ENCODE results near the gene BRPF3. TPM values are rescaled to one million over a fixed set of nuclear protein-coding genes. Genes with fewer than 3 reads are reported as not detected.

Gene BRPF3
- total and polyA plus RNA-seq, 4 donors, result 7.5 to 20.0 (median 13.7) TPM

DNA sequence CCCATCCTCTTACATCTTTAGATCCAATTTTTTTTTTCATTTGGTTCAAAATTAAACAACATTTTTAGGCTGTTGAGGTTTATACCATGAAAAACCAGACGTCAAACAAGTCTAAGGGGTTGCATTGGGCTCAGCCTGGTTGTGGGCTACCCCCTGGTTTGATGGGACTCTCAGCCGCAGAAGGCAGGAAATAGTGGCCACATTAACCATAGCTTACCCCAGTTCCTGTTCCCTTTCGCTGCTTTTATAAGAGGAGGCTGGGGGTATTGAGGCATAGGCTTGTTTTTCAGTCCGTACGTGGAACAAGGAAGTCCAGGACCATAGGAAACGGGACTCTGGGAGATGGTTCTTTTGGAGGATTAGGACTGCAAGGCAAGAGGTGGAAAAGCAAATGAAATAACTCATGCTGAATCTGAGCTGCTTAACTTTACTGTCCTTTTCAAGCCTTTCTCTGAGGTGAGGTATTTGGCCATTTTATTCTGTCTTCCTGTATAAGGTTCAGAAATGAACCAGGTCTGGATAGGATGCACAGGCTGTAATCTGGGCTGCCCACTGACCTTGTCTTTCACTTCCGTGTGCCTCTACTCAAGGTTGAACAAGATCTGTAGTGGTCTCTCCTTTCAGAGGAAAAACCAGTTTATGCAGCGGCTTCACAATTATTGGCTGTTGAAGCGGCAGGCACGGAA, 7.7 kb downstream of the BRPF3 start:
- no peaks in the 10 kb centered on the region for H3K27me3 ChIP-seq (ENCODE audit: control insufficient read depth in 4 of 4, insufficient read depth in 4 of 4, low read length in 3 of 4)
- TF ChIP-seq, protein P1, sequence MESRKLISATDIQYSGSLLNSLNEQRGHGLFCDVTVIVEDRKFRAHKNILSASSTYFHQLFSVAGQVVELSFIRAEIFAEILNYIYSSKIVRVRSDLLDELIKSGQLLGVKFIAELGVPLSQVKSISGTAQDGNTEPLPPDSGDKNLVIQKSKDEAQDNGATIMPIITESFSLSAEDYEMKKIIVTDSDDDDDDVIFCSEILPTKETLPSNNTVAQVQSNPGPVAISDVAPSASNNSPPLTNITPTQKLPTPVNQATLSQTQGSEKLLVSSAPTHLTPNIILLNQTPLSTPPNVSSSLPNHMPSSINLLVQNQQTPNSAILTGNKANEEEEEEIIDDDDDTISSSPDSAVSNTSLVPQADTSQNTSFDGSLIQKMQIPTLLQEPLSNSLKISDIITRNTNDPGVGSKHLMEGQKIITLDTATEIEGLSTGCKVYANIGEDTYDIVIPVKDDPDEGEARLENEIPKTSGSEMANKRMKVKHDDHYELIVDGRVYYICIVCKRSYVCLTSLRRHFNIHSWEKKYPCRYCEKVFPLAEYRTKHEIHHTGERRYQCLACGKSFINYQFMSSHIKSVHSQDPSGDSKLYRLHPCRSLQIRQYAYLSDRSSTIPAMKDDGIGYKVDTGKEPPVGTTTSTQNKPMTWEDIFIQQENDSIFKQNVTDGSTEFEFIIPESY (IDR thresholded peaks at IDR 0.05), result no peak
- TF ChIP-seq SP1 (IDR thresholded peaks at IDR 0.05) (no peak), NR2F2 (IDR thresholded peaks at IDR 0.05) (no peak), YY1 (IDR thresholded peaks at IDR 0.05) (no peak), HNF4G (IDR thresholded peaks at IDR 0.05) (no peak), TAF1 (conservative IDR thresholded peaks at IDR 0.05) (no peak), HNF4A (conservative IDR thresholded peaks at IDR 0.05) (no peak)
- TF ChIP-seq, protein P2, sequence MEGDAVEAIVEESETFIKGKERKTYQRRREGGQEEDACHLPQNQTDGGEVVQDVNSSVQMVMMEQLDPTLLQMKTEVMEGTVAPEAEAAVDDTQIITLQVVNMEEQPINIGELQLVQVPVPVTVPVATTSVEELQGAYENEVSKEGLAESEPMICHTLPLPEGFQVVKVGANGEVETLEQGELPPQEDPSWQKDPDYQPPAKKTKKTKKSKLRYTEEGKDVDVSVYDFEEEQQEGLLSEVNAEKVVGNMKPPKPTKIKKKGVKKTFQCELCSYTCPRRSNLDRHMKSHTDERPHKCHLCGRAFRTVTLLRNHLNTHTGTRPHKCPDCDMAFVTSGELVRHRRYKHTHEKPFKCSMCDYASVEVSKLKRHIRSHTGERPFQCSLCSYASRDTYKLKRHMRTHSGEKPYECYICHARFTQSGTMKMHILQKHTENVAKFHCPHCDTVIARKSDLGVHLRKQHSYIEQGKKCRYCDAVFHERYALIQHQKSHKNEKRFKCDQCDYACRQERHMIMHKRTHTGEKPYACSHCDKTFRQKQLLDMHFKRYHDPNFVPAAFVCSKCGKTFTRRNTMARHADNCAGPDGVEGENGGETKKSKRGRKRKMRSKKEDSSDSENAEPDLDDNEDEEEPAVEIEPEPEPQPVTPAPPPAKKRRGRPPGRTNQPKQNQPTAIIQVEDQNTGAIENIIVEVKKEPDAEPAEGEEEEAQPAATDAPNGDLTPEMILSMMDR (IDR thresholded peaks at IDR 0.05; ENCODE audit: low read depth, low read length, missing input control), result no peak
- TF ChIP-seq, protein P3, sequence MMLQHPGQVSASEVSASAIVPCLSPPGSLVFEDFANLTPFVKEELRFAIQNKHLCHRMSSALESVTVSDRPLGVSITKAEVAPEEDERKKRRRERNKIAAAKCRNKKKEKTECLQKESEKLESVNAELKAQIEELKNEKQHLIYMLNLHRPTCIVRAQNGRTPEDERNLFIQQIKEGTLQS (IDR thresholded peaks at IDR 0.05), result no peak
- TF ChIP-seq, protein P4, sequence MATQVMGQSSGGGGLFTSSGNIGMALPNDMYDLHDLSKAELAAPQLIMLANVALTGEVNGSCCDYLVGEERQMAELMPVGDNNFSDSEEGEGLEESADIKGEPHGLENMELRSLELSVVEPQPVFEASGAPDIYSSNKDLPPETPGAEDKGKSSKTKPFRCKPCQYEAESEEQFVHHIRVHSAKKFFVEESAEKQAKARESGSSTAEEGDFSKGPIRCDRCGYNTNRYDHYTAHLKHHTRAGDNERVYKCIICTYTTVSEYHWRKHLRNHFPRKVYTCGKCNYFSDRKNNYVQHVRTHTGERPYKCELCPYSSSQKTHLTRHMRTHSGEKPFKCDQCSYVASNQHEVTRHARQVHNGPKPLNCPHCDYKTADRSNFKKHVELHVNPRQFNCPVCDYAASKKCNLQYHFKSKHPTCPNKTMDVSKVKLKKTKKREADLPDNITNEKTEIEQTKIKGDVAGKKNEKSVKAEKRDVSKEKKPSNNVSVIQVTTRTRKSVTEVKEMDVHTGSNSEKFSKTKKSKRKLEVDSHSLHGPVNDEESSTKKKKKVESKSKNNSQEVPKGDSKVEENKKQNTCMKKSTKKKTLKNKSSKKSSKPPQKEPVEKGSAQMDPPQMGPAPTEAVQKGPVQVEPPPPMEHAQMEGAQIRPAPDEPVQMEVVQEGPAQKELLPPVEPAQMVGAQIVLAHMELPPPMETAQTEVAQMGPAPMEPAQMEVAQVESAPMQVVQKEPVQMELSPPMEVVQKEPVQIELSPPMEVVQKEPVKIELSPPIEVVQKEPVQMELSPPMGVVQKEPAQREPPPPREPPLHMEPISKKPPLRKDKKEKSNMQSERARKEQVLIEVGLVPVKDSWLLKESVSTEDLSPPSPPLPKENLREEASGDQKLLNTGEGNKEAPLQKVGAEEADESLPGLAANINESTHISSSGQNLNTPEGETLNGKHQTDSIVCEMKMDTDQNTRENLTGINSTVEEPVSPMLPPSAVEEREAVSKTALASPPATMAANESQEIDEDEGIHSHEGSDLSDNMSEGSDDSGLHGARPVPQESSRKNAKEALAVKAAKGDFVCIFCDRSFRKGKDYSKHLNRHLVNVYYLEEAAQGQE (IDR thresholded peaks at IDR 0.05), result no peak
- TF ChIP-seq, protein P5, sequence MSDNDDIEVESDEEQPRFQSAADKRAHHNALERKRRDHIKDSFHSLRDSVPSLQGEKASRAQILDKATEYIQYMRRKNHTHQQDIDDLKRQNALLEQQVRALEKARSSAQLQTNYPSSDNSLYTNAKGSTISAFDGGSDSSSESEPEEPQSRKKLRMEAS (IDR thresholded peaks at IDR 0.05), result no peak
- no peaks in the 10 kb centered on the region for H3K9me3 ChIP-seq (ENCODE audit: control insufficient read depth in 4 of 4, low read length in 3 of 4)
- H3K4me1 ChIP-seq (ENCODE audit: control insufficient read depth in 4 of 4, insufficient read depth in 4 of 4, low read length in 3 of 4), result peaks cover 0 to 3% (median 0%) of the 10 kb centered on the region in 4 donors
- H3K9ac ChIP-seq (ENCODE audit: low read depth in 1 of 2, low read length in 2 of 2), result no peak overlapping the region
- no peak for DNase-seq (ENCODE audit: low spot score)
- no peak overlapping the region for H3K27ac ChIP-seq (ENCODE audit: low read depth in 1 of 2, low read length in 2 of 2)
- 88% methylated on average over 10 of the region's 10 CpGs for WGBS
- H3K4me3 ChIP-seq (ENCODE audit: low read depth in 1 of 3, low read length in 3 of 3), result no peak overlapping the region
- peaks cover 15 to 58% (median 41%) of the 10 kb centered on the region in 4 donors for H3K36me3 ChIP-seq (ENCODE audit: control insufficient read depth in 4 of 4, insufficient read depth in 3 of 4, low read depth in 1 of 4, low read length in 3 of 4)

DNA sequence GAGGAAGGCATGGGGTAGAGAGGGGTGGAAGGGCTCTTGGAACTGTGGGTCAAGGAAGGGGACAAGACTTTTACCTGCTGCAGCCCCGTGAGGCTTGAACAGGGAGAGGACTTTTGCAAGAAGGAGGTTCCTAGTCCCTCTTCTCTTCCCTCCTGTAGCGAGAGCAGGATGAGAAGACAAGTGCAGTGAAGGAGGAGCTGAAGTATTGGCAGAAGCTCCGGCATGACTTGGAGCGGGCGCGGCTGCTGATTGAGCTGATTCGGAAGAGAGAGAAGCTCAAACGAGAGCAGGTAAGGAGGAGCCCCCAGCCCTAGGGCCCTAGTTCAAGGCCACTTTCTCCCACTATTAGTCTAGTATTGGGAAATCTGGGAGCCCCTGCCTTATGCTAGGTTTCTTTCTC, 10.6 kb downstream of the BRPF3 start:
- Histone ChIP-seq H3K27ac (ENCODE audit: low read depth in 1 of 2, low read length in 2 of 2) (no peak overlapping the region), H3K27me3 (ENCODE audit: control insufficient read depth in 4 of 4, insufficient read depth in 4 of 4, low read length in 3 of 4) (no peaks in the 10 kb centered on the region), H3K4me3 (ENCODE audit: low read depth in 1 of 3, low read length in 3 of 3) (no peak overlapping the region), H3K36me3 (ENCODE audit: control insufficient read depth in 4 of 4, insufficient read depth in 3 of 4, low read depth in 1 of 4, low read length in 3 of 4) (peaks cover 21 to 70% (median 55%) of the 10 kb centered on the region in 4 donors), H3K9ac (ENCODE audit: low read depth in 1 of 2, low read length in 2 of 2) (no peak overlapping the region), H3K9me3 (ENCODE audit: control insufficient read depth in 4 of 4, low read length in 3 of 4) (no peaks in the 10 kb centered on the region), H3K4me1 (ENCODE audit: control insufficient read depth in 4 of 4, insufficient read depth in 4 of 4, low read length in 3 of 4) (peaks cover 0 to 3% (median 0%) of the 10 kb centered on the region in 4 donors)
- WGBS, result 90% methylated on average over 8 of the region's 8 CpGs
- DNase-seq (ENCODE audit: low spot score), result no peak
- TF ChIP-seq, protein P3 (IDR thresholded peaks at IDR 0.05), result no peak
- TF ChIP-seq GABPA (IDR thresholded peaks at IDR 0.05 in 1 of 2, conservative IDR thresholded peaks at IDR 0.05 in 1 of 2) (no peak), SP1 (IDR thresholded peaks at IDR 0.05) (no peak), JUND (IDR thresholded peaks at IDR 0.05) (no peak), NR2F2 (IDR thresholded peaks at IDR 0.05) (no peak), FOXA1 (IDR thresholded peaks at IDR 0.05) (no peak)
- TF ChIP-seq, protein P1 (IDR thresholded peaks at IDR 0.05), result no peak
- TF ChIP-seq, protein P2 (IDR thresholded peaks at IDR 0.05; ENCODE audit: low read depth, low read length, missing input control), result no peak
